ENCODE data around the gene PWWP2B.

- TF ChIP-seq SP2 (IDR thresholded peaks at IDR 0.05; ENCODE audit: low read length) (no peak), CTCF (IDR thresholded peaks at IDR 0.05; ENCODE audit: control extremely low read depth in 1 of 3, insufficient read depth in 1 of 3, low read depth in 1 of 3, low read length in 3 of 3) (no peak), CBX8 (IDR thresholded peaks at IDR 0.05; ENCODE audit: borderline replicate concordance, low read depth, low read length) (no peak), EZH2 (IDR thresholded peaks at IDR 0.05; ENCODE audit: low read depth, low read length, severe bottlenecking) (no peak), POLR2AphosphoS5 (IDR thresholded peaks at IDR 0.05; ENCODE audit: low read depth, low read length) (no peak), POLR2A (IDR thresholded peaks at IDR 0.05; ENCODE audit: control extremely low read depth in 1 of 2, low read depth in 2 of 2, low read length in 2 of 2) (no peak), CREB1 (IDR thresholded peaks at IDR 0.05) (no peak), JUN (IDR thresholded peaks at IDR 0.05; ENCODE audit: low read depth, low read length) (no peak), CHD2 (IDR thresholded peaks at IDR 0.05; ENCODE audit: low read length) (no peak), BRCA1 (IDR thresholded peaks at IDR 0.05; ENCODE audit: low read depth, low read length) (no peak), MAX (IDR thresholded peaks at IDR 0.05) (no peak), RAD21 (IDR thresholded peaks at IDR 0.05 in 1 of 2, conservative IDR thresholded peaks at IDR 0.05 in 1 of 2; ENCODE audit: low read depth in 2 of 2, low read length in 2 of 2) (no peak)
These were observed 31.5 kb downstream of the PWWP2B start for GRCh38 chr10:132428486-132428995.

All from H1 (cell line).